ENCODE results near the gene COL9A1. TPM values are rescaled to one million over a fixed set of nuclear protein-coding genes. Genes with fewer than 3 reads are reported as not detected.

Gene COL9A1
- total and polyA plus RNA-seq, 2 of the 4 experiments (the other 2 are of a cell fraction): not detected

GRCh38 chr6:70272071-70272470 is 30.8 kb downstream of the COL9A1 start:
- Histone ChIP-seq H2BK15ac (ENCODE audit: low read depth, low read length) (no peak overlapping the region), H3K27ac (ENCODE audit: insufficient read depth, low read length) (no peak overlapping the region), H3K9me3 (ENCODE audit: control insufficient read depth, insufficient read depth, low read length) (no peaks in the 10 kb centered on the region), H3K23ac (ENCODE audit: low read depth, low read length) (no peak overlapping the region), H3K36me3 (ENCODE audit: control insufficient read depth, insufficient read depth, low read length) (no peaks in the 10 kb centered on the region), H4K91ac (ENCODE audit: insufficient read depth, low read depth, low read length) (no peak overlapping the region), H2AFZ (replicated peaks; ENCODE audit: low read length, poor library complexity) (no peak overlapping the region), H3K4me3 (ENCODE audit: insufficient read depth, low read depth, low read length) (no peak overlapping the region), H2AK5ac (ENCODE audit: low read depth, low read length) (no peak overlapping the region), H3K56ac (ENCODE audit: extremely low read depth, insufficient read depth, low read length) (no peak overlapping the region), H4K8ac (ENCODE audit: low read depth in 2 of 2, low read length in 2 of 2) (no peak overlapping the region), H2BK120ac (ENCODE audit: low read depth, low read length) (no peak overlapping the region), H4K20me1 (ENCODE audit: insufficient read depth, low read length) (no peaks in the 10 kb centered on the region), H4K5ac (ENCODE audit: low read depth, low read length) (no peak overlapping the region), H2AK9ac (replicated peaks; ENCODE audit: low read depth, low read length, poor library complexity) (no peak overlapping the region), H3K4me1 (ENCODE audit: control insufficient read depth, insufficient read depth, low read length) (no peaks in the 10 kb centered on the region), H3K4ac (ENCODE audit: low read depth, low read length) (no peak overlapping the region), H3K14ac (replicated peaks; ENCODE audit: low read depth, low read length) (no peak overlapping the region), H3K79me1 (ENCODE audit: low read depth in 1 of 2, low read length in 2 of 2) (no peaks in the 10 kb centered on the region), H3K18ac (ENCODE audit: low read depth, low read length) (no peak overlapping the region), H3K9ac (ENCODE audit: low read depth, low read length) (no peak overlapping the region), H3K4me2 (ENCODE audit: low read depth, low read length) (no peak overlapping the region), H3K27me3 (ENCODE audit: control insufficient read depth, insufficient read depth, low read length) (no peaks in the 10 kb centered on the region), H3K9me1 (ENCODE audit: insufficient read depth, low read length) (no peaks in the 10 kb centered on the region), H2BK5ac (ENCODE audit: low read depth, low read length, poor library complexity, severe bottlenecking) (no peak overlapping the region), H2BK20ac (ENCODE audit: low read depth, low read length) (no peak overlapping the region)
- dilution Hi-C loops (cut with HindIII; ENCODE audit: low sequenced_read_pairs, unreplicated experiment): no loop called here
- POLR2A ChIA-PET (ENCODE audit: unreplicated experiment): no interaction called here
- no TSS peak for BruUV-seq (replicated peaks)
- CTCF ChIA-PET: interaction anchor here (0.6 kb wide), 3 partner anchors 45 to 856 kb away, joined by 3 to 5 read pairs (median 3); no protein-coding TSS in a partner anchor
- DNase-seq: no peak
- TF ChIP-seq RFX5 (IDR thresholded peaks at IDR 0.05; ENCODE audit: low read depth, low read length): no peak
- TF ChIP-seq SMC3 (IDR thresholded peaks at IDR 0.05; ENCODE audit: low read depth, low read length): no peak
- no peak for TF ChIP-seq BHLHE40 (IDR thresholded peaks at IDR 0.05; ENCODE audit: low read depth, low read length)
- no peak for TF ChIP-seq MAFK (IDR thresholded peaks at IDR 0.05; ENCODE audit: low read depth, low read length)
- no peak for TF ChIP-seq CTCF (conservative IDR thresholded peaks at IDR 0.05; ENCODE audit: low read depth, low read length)
- no peak for TF ChIP-seq NFE2L2 (IDR thresholded peaks at IDR 0.05; ENCODE audit: low read depth, low read length)
- TF ChIP-seq RCOR1 (IDR thresholded peaks at IDR 0.05; ENCODE audit: insufficient replicate concordance, low read length): no peak
- no peak for TF ChIP-seq ELK1 (IDR thresholded peaks at IDR 0.05; ENCODE audit: borderline replicate concordance, low read depth, low read length)
- no peak for TF ChIP-seq MXI1 (IDR thresholded peaks at IDR 0.05; ENCODE audit: borderline replicate concordance, low read depth, low read length)
- no peak for TF ChIP-seq RAD21 (IDR thresholded peaks at IDR 0.05; ENCODE audit: low read length)
- TF ChIP-seq USF2 (IDR thresholded peaks at IDR 0.05; ENCODE audit: low read depth, low read length): no peak
- no peak for TF ChIP-seq FOS (IDR thresholded peaks at IDR 0.05; ENCODE audit: low read depth, low read length)
- no peak for TF ChIP-seq POLR2A (IDR thresholded peaks at IDR 0.05; ENCODE audit: low read depth, low read length)
- no peak for TF ChIP-seq CHD1 (IDR thresholded peaks at IDR 0.05; ENCODE audit: low read depth, low read length)
- no peak for TF ChIP-seq CEBPB (IDR thresholded peaks at IDR 0.05; ENCODE audit: low read depth, low read length)
- no peak for TF ChIP-seq MAZ (IDR thresholded peaks at IDR 0.05; ENCODE audit: borderline replicate concordance, low read depth, low read length)
- no peak for ATAC-seq (ENCODE audit: low read depth)
- WGBS, 2 experiments (ENCODE audit: extremely low coverage in 2 of 2, insufficient read length in 1 of 2): no CpG with 5 or more reads among the region's 2 CpGs
- intact Hi-C loops (cut with micrococcal nuclease): loop anchor here (10.0 kb wide), 1 partner anchor 1733 kb away; no protein-coding TSS in a partner anchor
- in situ Hi-C loops (cut with MboI; ENCODE audit: low sequenced_read_pairs): no loop called here
